Medulla oblongata (tissue), 1 donor: ENCODE measurements around the gene TMEM97.

Experiments used
- DNase-seq: peaks from one replicate; pipeline ENCODE4 v3.0.0-alpha.2; 2015; ENCODE audit errors: extremely low spot score

Gene TMEM97

GRCh38 chr17:28317099-28317965 lies 1.7 kb upstream of the TMEM97 start:
- no peak for DNase-seq

- DNase-seq: no peak
These were observed 838 bp upstream of the TMEM97 start for GRCh38 chr17:28317966-28318758.

GRCh38 chr17:28319598-28319935 lies 567 bp downstream of the TMEM97 start:
- DNase-seq: peak; percentile 19

GRCh38 chr17:28320215-28321061 lies 1.4 kb downstream of the TMEM97 start:
- DNase-seq: no peak

GRCh38 chr17:28324267-28324745 lies 5.3 kb downstream of the TMEM97 start:
- no peak for DNase-seq

- DNase-seq: peak; percentile 10
These were observed 5.8 kb downstream of the TMEM97 start for GRCh38 chr17:28324781-28325180.

GRCh38 chr17:28325211-28325610 lies 6.2 kb downstream of the TMEM97 start:
- DNase-seq: no peak

GRCh38 chr17:28326114-28326513 lies 7.1 kb downstream of the TMEM97 start:
- no peak for DNase-seq

GRCh38 chr17:28327031-28327607 lies 8.1 kb downstream of the TMEM97 start:
- DNase-seq: no peak

GRCh38 chr17:28327709-28328108 lies 8.7 kb downstream of the TMEM97 start:
- DNase-seq: no peak

GRCh38 chr17:28328325-28328724 lies 9.3 kb downstream of the TMEM97 start:
- no peak for DNase-seq

- DNase-seq: no peak
These were observed 11.7 kb downstream of the TMEM97 start for GRCh38 chr17:28330671-28331070.

GRCh38 chr17:28331891-28332420 lies 13.0 kb downstream of the TMEM97 start:
- no peak for DNase-seq

- DNase-seq: no peak
These were observed 14.2 kb downstream of the TMEM97 start for GRCh38 chr17:28333083-28333746.

- peak; percentile 15 for DNase-seq
These were observed 15.2 kb downstream of the TMEM97 start for GRCh38 chr17:28334171-28334570.

GRCh38 chr17:28334666-28335200 lies 15.7 kb downstream of the TMEM97 start:
- no peak for DNase-seq

GRCh38 chr17:28335201-28335958 lies 16.4 kb downstream of the TMEM97 start, which contains the start of the genes IFT20 and TNFAIP1:
IFT20 (minus strand) TSS chr17:28335472; CDS start chr17:28331985, 3,487 bp downstream.
TNFAIP1 (plus strand) TSS chr17:28335761; CDS start chr17:28339522, 3,761 bp downstream.
- DNase-seq: peak; percentile 100

GRCh38 chr17:28335959-28336871 lies 17.2 kb downstream of the TMEM97 start:
- peak; percentile 36 for DNase-seq
